Ovary (tissue), 3 donors: ENCODE results near the gene CCDC73.

Experiments used
- EP300 ChIP-seq: sonication (generic); formaldehyde crosslinking; IDR thresholded peaks from one replicate; pipeline ENCODE4 v1.6.1; 2017; ENCODE audit warnings: antibody characterized with exemption
- POLR2A ChIP-seq: fragments of 450-650 bp; IDR thresholded peaks from one replicate; pipeline ENCODE4 v1.6.1; 2017; ENCODE audit warnings: antibody characterized with exemption, mild to moderate bottlenecking, moderate library complexity
- TF ChIP-seq, protein P1 (sequence below), 3 donors: fragments of 450-650 bp in 2 of 3; fragments of 200-600 bp in 1 of 3; IDR thresholded peaks; one replicate each; pipeline versions ENCODE4 v1.5.1 to v1.8.0; 2016 to 2022; ENCODE audit warnings: antibody characterized with exemption in 3 of 3, mild to moderate bottlenecking in 1 of 3
- donor health status: DM: no; HTN: no; CAD: no.

DNA sequence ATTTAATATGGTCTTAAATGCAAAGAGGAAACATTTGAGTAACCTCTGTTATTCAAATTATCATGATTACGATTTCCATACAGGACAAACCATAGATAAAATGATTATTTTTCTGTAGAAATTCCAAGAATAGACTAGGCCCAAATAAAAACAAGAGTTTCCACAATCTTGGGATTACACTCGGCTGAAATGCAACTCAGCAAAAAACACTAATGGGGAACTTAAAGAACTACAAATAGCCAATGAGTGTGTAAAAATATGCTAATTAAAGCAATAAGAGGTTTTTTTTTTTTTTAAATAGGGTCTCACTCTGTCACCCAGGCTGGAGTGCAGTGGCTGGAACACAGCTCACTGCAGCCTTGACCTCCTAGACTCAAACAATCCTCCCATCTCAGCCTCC, 24.7 kb upstream of the CCDC73 start:
- TF ChIP-seq, protein P1, sequence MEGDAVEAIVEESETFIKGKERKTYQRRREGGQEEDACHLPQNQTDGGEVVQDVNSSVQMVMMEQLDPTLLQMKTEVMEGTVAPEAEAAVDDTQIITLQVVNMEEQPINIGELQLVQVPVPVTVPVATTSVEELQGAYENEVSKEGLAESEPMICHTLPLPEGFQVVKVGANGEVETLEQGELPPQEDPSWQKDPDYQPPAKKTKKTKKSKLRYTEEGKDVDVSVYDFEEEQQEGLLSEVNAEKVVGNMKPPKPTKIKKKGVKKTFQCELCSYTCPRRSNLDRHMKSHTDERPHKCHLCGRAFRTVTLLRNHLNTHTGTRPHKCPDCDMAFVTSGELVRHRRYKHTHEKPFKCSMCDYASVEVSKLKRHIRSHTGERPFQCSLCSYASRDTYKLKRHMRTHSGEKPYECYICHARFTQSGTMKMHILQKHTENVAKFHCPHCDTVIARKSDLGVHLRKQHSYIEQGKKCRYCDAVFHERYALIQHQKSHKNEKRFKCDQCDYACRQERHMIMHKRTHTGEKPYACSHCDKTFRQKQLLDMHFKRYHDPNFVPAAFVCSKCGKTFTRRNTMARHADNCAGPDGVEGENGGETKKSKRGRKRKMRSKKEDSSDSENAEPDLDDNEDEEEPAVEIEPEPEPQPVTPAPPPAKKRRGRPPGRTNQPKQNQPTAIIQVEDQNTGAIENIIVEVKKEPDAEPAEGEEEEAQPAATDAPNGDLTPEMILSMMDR (IDR thresholded peaks at IDR 0.05): no peak
- TF ChIP-seq EP300: no peak
- TF ChIP-seq POLR2A: no peak
